Colonic mucosa (tissue), 4 donors: ENCODE measurements around the gene UBAP1. TPM values are rescaled to one million over a fixed set of nuclear protein-coding genes. Genes with fewer than 3 reads are reported as not detected.
"Not testable (repeated sequence)": the region's sequence is repeated elsewhere in the genome, so short reads cannot be mapped to it uniquely, and the experiment has no call there.

Experiments used
- DNase-seq: peaks from one replicate; pipeline ENCODE4 v3.0.0-alpha.2; 2020
- H3K27ac ChIP-seq: fragments of 200-600 bp; one replicate; pipeline ENCODE4 v1.8.0; 2021
- H3K27me3 ChIP-seq: fragments of 200-600 bp; one replicate; pipeline ENCODE4 v1.8.0; 2021
- H3K36me3 ChIP-seq: fragments of 200-600 bp; one replicate; pipeline ENCODE4 v1.8.0; 2021
- H3K4me1 ChIP-seq: fragments of 200-600 bp; one replicate; pipeline ENCODE4 v1.8.0; 2021; ENCODE audit warnings: mild to moderate bottlenecking
- H3K4me3 ChIP-seq: fragments of 200-600 bp; one replicate; pipeline ENCODE4 v1.8.0; 2021
- H3K9ac ChIP-seq, 2 donors: one replicate each; pipeline ENCODE4 v1.7.0; 2013; ENCODE audit warnings: control low read depth in 2 of 2, low read depth in 2 of 2, low read length in 2 of 2
- H3K9me3 ChIP-seq: fragments of 200-600 bp; one replicate; pipeline ENCODE4 v1.8.0; 2021
- intact Hi-C: fragments of 100-400 bp; cut with DNase I; formaldehyde crosslinking; loops from one replicate; pipeline ENCODE4 v1.14.1; 2022
- total RNA-seq, 2 donors: library from RNA; stranded (reverse); fragmentation: NEBNext Ultra II Directional in 1 of 2; extraction: Animal tissue kit (Norgen Biotek cat#: 25700) in 1 of 2; gene quantifications; one replicate each; pipeline ENCODE4 v1.2.1, GENCODE V29; 2021
- TF ChIP-seq, protein P1 (sequence below): fragments of 200-600 bp; IDR thresholded peaks from one replicate; pipeline ENCODE4 v1.8.0; 2022; ENCODE audit warnings: antibody characterized with exemption, mild to moderate bottlenecking
- donor health status: healthy.
- donor health status: DM: no; HTN: no; CAD: no.
- donor health status: DM: no; HTN: no; CAD: no.

UBAP1 gene
- total RNA-seq, 2 donors from 2014 or later: 32.9 to 45.4 TPM

DNA sequence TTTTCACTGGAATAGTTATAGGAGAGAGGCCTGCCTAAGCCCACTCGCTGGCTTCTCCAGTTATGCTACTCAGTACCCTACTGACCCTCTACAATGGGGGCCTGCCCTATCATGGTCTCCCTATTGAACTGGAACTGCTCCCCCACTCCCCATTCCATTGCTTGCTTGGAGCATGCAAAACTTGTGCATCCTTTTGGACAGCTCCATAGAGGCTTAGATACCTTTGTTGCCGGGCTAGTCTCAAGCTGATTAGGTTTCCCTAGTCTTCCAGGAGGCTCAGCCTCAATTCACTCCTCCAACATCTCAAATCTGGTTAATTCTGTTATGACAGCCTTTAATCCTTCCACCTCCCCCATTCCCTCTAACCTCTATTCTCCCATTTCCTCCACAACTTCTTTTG is 110.3 kb downstream of the UBAP1 start:
- no peaks in the 10 kb centered on the region for H3K27me3 ChIP-seq
- DNase-seq: no peak
- H3K36me3 ChIP-seq: no peaks in the 10 kb centered on the region
- H3K9ac ChIP-seq: no peak overlapping the region
- no peaks in the 10 kb centered on the region for H3K9me3 ChIP-seq
- TF ChIP-seq, protein P1, sequence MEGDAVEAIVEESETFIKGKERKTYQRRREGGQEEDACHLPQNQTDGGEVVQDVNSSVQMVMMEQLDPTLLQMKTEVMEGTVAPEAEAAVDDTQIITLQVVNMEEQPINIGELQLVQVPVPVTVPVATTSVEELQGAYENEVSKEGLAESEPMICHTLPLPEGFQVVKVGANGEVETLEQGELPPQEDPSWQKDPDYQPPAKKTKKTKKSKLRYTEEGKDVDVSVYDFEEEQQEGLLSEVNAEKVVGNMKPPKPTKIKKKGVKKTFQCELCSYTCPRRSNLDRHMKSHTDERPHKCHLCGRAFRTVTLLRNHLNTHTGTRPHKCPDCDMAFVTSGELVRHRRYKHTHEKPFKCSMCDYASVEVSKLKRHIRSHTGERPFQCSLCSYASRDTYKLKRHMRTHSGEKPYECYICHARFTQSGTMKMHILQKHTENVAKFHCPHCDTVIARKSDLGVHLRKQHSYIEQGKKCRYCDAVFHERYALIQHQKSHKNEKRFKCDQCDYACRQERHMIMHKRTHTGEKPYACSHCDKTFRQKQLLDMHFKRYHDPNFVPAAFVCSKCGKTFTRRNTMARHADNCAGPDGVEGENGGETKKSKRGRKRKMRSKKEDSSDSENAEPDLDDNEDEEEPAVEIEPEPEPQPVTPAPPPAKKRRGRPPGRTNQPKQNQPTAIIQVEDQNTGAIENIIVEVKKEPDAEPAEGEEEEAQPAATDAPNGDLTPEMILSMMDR: no peak
- no peaks in the 10 kb centered on the region for H3K4me1 ChIP-seq
- intact Hi-C loops: no loop called here
- no peak overlapping the region for H3K4me3 ChIP-seq
- no peak overlapping the region for H3K27ac ChIP-seq

DNA sequence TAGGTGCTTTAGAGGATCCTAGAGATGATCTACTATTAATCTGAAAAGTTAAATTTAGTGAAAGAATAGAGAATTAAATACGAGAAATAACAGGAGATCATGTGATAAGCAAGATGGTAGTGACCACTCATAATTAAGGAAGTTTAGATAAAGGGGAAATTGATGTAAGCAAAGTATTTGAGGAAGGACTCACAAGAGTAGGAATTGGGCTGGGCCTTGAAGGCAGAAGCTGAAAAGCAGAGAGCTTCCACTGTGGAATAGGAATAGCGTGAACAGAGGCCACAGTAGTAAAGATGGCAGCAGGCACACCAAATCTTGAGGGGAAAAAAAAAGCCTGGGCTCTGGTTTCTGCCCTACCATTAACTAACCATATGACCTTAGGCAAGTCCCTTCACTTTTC is 112.2 kb downstream of the UBAP1 start:
- intact Hi-C loops: no loop called here
- DNase-seq: no peak
- H3K36me3 ChIP-seq: no peaks in the 10 kb centered on the region
- no peaks in the 10 kb centered on the region for H3K4me1 ChIP-seq
- no peak overlapping the region for H3K9ac ChIP-seq
- no peaks in the 10 kb centered on the region for H3K9me3 ChIP-seq
- no peak overlapping the region for H3K4me3 ChIP-seq
- H3K27me3 ChIP-seq: no peaks in the 10 kb centered on the region
- TF ChIP-seq, protein P1: no peak
- no peak overlapping the region for H3K27ac ChIP-seq

DNA sequence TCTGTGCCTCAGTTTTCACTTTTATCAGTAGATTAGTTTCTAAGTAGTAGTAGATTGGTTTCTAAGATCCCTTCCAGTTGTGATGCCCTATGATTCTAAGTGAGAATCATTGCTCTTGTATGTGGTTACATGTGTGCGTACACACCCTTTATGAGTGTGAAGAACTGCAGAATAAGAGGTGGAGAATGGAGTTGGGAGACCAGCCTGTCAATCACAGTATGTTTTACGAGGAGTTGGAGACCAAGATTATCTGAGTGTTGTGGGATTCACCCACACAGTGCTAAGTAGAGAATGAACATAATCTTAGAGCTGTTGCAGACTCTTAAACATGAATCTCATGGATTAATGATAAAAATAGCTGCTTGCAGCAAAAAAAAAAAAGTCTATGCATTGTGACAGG is 112.6 kb downstream of the UBAP1 start:
- Histone ChIP-seq H3K27me3 (no peaks in the 10 kb centered on the region), H3K4me1 (no peaks in the 10 kb centered on the region), H3K9me3 (no peaks in the 10 kb centered on the region), H3K27ac (no peak overlapping the region), H3K9ac (no peak overlapping the region), H3K36me3 (no peaks in the 10 kb centered on the region), H3K4me3 (no peak overlapping the region)
- intact Hi-C loops: no loop called here
- TF ChIP-seq, protein P1: no peak
- DNase-seq: no peak

DNA sequence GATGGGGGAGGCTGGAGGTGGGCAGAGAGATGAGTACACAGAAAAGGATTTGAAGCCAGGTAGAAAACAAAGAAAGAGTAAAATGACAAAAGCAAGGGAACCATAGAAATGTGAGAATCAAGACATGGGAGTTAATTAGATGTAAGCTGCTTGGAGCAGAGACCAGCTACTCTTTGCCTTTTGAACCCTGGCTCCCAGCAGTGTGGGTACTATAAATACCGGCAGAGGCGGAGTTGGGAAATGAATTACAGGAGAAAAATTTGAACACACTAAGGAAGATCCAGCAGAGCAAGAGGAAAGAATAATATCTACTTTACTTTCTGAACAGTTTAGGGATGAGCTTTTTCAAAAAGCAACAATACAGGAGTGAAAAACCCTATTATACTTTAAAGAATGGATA is 113.7 kb downstream of the UBAP1 start:
- H3K9ac ChIP-seq: no peak overlapping the region
- no peaks in the 10 kb centered on the region for H3K36me3 ChIP-seq
- no peaks in the 10 kb centered on the region for H3K9me3 ChIP-seq
- H3K27ac ChIP-seq: no peak overlapping the region
- H3K27me3 ChIP-seq: no peaks in the 10 kb centered on the region
- intact Hi-C loops: no loop called here
- TF ChIP-seq, protein P1: no peak
- H3K4me3 ChIP-seq: no peak overlapping the region
- DNase-seq: no peak
- H3K4me1 ChIP-seq: no peaks in the 10 kb centered on the region

DNA sequence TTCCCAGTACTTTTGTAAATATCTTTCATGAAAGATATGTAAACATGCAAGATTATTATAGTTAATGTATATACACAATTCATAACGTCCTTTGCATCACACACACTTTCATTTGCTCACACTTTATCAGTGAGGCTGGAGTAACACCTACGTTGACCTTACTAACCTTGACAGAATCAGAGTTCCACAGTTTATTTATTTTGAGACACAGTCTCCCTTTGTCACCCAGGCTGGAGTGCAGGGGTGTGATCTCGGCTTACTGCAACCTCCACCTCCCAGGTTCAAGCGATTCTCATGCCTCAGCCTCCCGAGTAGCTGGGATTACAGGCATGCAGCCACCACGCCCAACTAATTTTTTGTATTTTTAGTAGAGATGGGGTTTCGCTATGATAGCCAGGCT is 122.2 kb downstream of the UBAP1 start:
- H3K4me1 ChIP-seq, H3K27me3 ChIP-seq, H3K9me3 ChIP-seq, H3K27ac ChIP-seq, H3K4me3 ChIP-seq, intact Hi-C loops, DNase-seq, H3K9ac ChIP-seq, H3K36me3 ChIP-seq: not testable (repeated sequence)

Other genes starting within 250 kb of the UBAP1 start
- gene UBAP2, start 130.2 kb upstream of the UBAP1 start, total RNA-seq: 10 to 100 TPM; 26.9 to 42.0 TPM
- gene DCAF12, start 52.3 kb upstream of the UBAP1 start, total RNA-seq: 10 to 100 TPM; 37.9 to 41.5 TPM
- 1 to 10 TPM; 2.2 to 7.3 TPM for gene KIF24, start 150.2 kb downstream of the UBAP1 start, total RNA-seq
- gene NUDT2, start 150.5 kb downstream of the UBAP1 start, total RNA-seq: 10 to 100 TPM; 25.6 to 28.4 TPM
- gene MYORG, start 197.9 kb downstream of the UBAP1 start, total RNA-seq: 10 to 100 TPM; 57.0 to 68.6 TPM